ENCODE data around the gene SYNPR.
"Not testable (repeated sequence)": the region's sequence is repeated elsewhere in the genome, so short reads cannot be mapped to it uniquely, and the experiment has no call there.

SYNPR gene

GRCh38 chr3:63278171-63279004 is at the start of gene SYNPR:
Gene SYNPR (plus strand): TSS chr3:63278308.
- no peak for DNase-seq

GRCh38 chr3:63228677-63229076 is 49.4 kb upstream of the SYNPR start:
- no peak for DNase-seq

- DNase-seq = no peak
Observed at GRCh38 chr3:63230146-63230545, 48.0 kb upstream of the SYNPR start.

GRCh38 chr3:63231643-63232042 is 46.5 kb upstream of the SYNPR start:
- no peak for DNase-seq

DNA sequence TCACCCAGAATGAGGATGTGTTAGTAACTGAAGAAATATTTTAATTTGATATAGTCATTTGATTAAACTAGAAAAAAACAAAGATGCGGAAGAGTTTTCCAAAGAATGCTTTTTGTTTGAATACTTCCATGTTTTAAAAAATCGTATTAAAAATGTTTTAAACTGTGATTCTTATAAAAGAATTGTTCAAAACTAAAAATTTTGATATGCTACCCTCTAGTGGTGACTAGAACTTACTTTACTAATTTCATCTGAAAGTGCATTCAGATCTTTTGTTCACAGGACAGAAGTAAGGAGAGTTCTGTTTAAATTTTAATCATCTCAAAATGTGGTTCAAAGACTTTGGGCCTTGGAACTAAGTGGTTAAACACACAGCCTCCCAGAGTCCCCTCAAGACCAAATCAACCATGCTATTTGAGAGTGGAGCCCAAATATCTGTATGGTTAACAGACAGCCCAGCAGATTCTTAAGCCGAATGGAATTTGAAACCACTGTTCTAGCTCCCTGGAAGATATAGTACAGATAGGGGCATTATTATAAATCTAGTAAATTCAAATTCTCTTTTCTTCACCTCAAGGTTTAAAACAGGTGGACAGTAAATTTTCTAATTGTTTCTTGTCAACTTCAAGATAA is 45.2 kb upstream of the SYNPR start:
- no peak for DNase-seq

- DNase-seq = no peak
Observed at GRCh38 chr3:63240381-63240902, 37.7 kb upstream of the SYNPR start.

DNA sequence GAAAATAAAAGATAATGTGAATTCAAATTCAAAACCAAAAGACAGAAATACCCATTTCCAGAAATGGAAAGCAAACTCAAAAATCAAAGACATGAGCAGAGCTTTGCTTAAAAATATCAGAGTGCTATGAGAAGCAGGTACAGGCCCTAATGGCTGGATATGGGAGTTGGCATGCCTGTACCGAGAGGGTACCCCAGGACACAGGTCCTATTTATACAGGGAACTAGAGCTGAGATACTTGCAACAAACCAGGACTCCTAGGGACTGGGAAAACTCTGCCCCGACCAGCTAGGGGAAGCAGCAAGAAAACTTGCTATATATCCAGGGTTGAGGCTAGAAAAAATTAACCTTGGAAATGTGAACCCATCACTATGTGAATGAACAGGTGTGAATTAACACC is 36.0 kb upstream of the SYNPR start:
- DNase-seq = no peak

DNA sequence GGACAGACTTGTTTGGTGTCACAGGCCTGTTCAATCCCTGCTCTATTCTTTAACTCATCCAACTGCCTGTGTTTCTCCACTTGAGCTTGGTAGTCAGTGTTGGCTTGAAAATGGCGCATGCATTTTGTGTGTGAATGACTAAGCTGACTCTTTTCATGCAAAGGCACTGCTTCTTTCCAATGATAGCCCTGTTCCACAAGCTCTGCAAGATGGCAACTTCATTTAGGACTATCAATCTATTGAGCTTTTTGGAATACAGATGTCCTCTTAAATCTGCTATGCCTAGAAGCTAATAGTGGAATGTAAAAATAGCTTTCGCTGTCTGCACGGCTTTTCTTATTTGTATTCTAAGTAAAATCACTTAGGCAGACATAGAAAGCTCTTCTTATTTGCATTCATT is 33.6 kb upstream of the SYNPR start:
- no peak for DNase-seq

DNA sequence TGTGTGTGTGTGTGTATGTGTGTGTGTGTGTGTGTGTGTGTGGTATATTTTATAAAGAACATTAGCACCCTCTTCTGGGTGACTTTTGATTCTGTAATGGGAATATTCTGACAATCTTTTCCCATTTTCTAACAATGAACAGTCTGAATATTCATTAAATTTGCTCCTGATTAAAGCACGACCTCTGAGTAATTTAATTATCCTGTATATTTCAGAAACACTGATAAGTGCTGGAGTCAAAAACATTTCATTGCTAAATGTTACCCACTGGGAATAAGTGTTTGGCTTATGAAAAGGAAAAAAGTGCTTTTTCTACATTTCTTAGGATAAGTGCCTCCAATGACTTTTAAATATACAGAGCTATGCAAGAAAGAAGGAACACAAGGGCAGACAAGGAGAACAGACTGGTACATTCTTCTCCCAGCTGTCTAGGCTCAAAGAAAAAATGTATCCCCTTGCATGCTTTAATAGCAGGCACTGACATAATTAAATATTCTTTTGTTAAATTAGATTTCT is 32.3 kb upstream of the SYNPR start:
- no peak for DNase-seq

DNA sequence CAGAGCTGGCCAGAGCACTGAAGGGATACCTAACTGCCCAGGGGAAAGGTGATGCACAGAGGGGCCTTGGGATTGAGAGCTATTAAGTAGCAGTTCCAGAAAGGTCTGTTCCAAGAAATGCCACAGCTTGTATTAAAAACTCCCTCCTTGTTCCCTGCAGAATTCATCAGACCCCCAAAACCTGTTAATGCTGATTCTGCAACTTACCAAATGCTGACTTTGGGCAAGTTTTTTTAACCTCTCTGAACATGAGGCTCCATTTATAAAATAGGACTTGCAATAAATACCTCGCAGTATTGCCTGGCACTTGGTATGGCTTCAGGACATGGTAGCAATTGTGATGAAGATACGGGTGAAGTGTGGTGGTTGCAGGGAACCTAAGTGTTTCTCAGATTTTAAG is 30.1 kb upstream of the SYNPR start:
- no peak for DNase-seq

- no peak for DNase-seq
Observed at GRCh38 chr3:63251499-63251898, 26.6 kb upstream of the SYNPR start.

- not testable (repeated sequence) for DNase-seq
Observed at GRCh38 chr3:63255819-63256218, 22.3 kb upstream of the SYNPR start.

DNA sequence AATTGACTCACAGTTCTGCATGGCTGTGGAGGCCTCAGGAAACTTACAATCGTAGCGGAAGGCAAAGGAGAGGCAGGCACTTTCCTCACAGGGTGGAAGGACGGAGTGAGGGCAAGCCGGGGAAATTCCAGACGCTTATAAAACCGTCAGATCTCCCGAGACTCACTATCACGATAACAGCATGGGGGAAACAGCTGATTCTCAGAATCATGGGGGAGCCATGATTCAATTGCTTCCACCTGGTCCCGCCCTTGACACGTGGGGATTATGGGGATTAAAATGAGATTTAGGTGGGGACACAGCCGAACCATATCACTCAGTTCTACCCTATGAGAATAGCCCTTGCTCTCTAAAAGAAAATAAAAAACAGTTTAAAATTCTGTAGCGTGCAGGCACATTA is 13.4 kb upstream of the SYNPR start:
- DNase-seq = no peak

- no peak for DNase-seq
Observed at GRCh38 chr3:63274359-63274758, 3.7 kb upstream of the SYNPR start.

DNA sequence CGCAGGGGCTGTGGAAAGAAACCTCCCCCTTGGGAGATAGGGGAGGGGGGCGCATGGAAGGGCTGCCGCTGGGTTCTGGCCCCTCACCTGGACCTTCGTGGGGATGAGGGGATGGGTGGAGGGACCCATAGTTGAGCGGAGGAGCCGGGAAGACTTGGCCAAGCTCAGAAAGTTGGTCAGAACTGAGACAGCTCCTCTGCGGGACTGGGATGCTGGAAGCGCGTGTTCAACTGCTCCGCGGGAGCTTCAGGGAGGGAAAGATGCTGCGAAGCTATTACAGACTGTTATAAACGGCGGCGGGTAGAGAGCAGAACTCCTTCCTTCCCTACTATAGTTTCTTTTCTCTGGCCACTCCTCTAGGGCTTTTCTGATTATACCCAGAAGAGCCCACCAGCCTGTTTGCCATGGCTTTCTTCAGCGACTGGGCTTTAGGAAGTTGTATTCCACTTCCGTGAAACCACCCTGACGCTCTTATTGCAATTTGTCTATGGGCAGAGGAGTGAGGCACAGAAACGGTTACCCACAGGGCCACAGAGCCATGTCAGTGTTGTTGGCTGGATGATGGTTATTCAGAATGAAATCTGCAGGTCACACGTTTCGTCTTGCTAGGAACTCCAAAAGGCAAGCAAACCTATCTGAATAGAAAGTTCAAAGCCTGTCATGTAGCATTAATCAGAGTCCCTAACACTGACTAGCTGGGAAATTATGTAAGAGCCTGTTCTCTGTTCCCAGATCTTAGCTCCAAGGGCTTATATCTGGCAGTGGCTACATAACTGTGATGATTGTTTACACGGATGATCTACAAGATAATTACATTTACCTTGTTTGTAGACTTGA is 1.1 kb downstream of the SYNPR start:
- no peak for DNase-seq

- DNase-seq = no peak
Observed at GRCh38 chr3:63287610-63288009, 9.5 kb downstream of the SYNPR start.

- no peak for DNase-seq
Observed at GRCh38 chr3:63290686-63291085, 12.6 kb downstream of the SYNPR start.

DNA sequence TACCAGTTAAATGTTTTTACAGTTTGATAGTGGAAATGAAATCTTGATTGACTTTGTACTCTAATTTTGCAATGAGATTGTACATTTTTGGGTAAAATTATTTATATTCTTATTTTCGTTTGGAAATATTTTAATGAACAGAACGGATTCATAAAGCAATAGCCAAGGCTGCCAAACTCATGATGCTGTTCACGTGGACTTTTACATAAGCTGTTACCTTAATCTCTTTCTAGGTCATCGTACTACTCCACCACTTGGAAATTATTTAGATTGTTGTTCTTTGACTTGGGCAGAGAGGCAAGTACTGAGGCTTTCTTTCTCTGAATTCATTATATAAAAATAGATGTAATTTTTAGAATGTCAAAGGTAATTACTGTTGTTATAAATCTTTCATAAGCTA is 16.2 kb downstream of the SYNPR start:
- no peak for DNase-seq

GRCh38 chr3:63295356-63295755 is 17.2 kb downstream of the SYNPR start:
- no peak for DNase-seq

DNA sequence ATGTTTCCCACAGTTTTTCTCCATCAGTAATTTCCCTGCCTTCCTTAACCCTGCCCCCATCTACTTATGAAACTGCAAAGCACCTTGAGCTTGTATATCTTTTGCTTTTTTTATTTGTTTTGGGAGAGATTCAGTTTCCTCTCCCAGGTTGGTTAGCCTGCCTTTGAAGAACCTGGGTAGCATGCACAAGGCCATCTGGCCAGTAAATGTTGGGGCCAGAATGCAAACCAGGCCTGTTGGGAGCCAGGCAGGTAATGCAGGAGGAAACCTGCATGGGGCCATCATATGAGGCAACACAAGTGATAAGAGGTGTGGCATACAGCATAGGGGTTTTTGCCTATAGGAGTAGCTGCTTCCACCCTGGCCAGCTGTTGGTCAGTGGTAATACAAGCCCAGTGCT is 17.7 kb downstream of the SYNPR start:
- DNase-seq = no peak

DNA sequence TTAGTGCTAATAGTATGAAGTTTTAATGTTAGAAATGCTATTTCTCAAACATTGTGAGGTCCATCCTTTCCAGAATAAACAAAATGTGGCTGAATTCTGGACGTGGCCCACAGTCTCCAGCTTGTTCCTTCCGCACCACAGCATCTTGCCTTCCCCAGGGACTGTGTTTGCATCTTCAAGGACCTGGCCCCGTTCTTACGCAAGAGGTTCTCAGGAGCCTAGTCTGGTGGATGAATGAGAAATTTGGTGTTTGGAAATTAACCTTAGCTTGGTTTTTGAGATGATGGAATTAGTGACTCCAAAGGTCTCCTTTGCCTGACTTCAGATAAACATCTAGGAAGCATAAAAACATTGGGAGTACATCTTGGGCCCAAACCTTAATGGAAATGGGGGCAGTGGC is 18.1 kb downstream of the SYNPR start:
- no peak for DNase-seq

DNA sequence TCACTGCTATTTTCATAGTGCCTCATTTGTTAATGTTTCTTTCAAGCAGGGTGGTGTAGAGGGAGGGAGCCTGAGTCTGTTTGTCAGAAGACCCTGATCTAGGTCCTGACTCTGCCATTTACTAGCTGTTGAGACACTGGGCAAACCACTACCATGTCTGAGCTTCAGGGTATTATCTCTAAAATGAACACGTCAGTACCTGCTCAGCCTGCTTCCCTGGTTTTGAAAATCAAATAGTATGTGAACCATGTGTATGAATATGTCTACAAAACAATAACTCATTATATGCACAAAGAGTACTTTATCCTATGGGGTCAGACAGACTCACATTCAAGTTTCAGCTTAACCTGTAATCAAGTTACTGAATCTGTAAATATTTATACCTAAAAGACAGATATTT is 25.1 kb downstream of the SYNPR start:
- no peak for DNase-seq

DNA sequence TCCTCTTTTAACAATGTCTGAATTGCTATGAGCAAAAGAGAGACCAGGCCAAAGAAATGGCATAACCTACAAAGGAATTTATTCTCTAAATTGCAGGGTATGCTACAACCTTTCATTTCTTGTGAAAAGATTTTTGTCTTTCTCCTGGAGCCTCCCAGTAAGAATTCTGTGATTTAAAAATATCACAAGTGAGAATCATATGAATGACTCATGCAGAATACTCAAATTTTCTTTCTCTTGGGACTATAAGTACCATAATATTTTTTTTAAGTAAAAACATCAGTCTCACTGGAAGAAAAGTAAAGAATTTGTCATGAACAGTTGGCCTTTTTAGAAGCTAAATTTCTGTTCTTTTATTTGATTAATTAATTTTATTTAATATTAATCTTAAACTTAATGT is 26.3 kb downstream of the SYNPR start:
- DNase-seq = no peak

Measured in CD4-positive, alpha-beta T cell treated with Interleukin-4 for 1 hour (primary cell).